PC-9 (cell line): Measurements from ENCODE around the gene TANGO6. TPM values are rescaled to one million over a fixed set of nuclear protein-coding genes. Genes with fewer than 3 reads are reported as not detected.
A peak's percentile ranks its signal among the peaks of the same experiment; 100 is the strongest.

Experiments used
- BruUV-seq: library from RNA; stranded (reverse); fragments of 400-500 nt; replicated peaks from 2 replicates; lab custom pipeline; 2021; lab: Mats Ljungman, UMichigan
- CTCF ChIA-PET: fragments of 300-600 bp; sonication (Branson Sonifier 250); formaldehyde crosslinking; loops from one replicate; lab custom pipeline; 2022; ENCODE audit warnings: antibody characterized with exemption; lab: Charles Lee
- POLR2A ChIA-PET: fragments of 300-600 bp; sonication (Branson Sonifier 250); formaldehyde crosslinking; loops from one replicate; lab custom pipeline; 2022; ENCODE audit warnings: antibody characterized with exemption; ENCODE audit not compliant: unreplicated experiment; lab: Charles Lee
- DNase-seq, 2 experiments: peaks; one replicate each; pipeline versions ENCODE4 v3.0.0 to v3.0.0-alpha.2; 2015 to 2022; ENCODE audit warnings: mixed read lengths in 1 of 2
- H2AFZ ChIP-seq: fragments of 200-600 bp; sonication (generic); 2 replicates; pipeline ENCODE4 v1.8.1; 2017; ENCODE audit warnings: antibody characterized with exemption
- H3F3A ChIP-seq: fragments of 200-600 bp; sonication (generic); 2 replicates; pipeline ENCODE4 v1.8.1; 2017; ENCODE audit warnings: antibody characterized with exemption, mild to moderate bottlenecking, low read depth; ENCODE audit not compliant: insufficient read depth
- H3K27ac ChIP-seq: fragments of 200-600 bp; sonication (generic); 2 replicates; pipeline ENCODE4 v1.6.1; 2016; ENCODE audit warnings: mixed run types
- H3K27me3 ChIP-seq: fragments of 200-600 bp; sonication (generic); 2 replicates; pipeline ENCODE4 v1.6.1; 2016; ENCODE audit warnings: low read depth, mixed run types; ENCODE audit not compliant: insufficient read depth
- H3K36me3 ChIP-seq: fragments of 200-600 bp; sonication (generic); 2 replicates; pipeline ENCODE4 v1.6.1; 2016; ENCODE audit warnings: low read depth, mixed run types
- H3K4me1 ChIP-seq: fragments of 200-600 bp; sonication (generic); replicated peaks from 2 replicates; pipeline ENCODE4 v1.6.1; 2016; ENCODE audit warnings: mixed run types; ENCODE audit not compliant: insufficient read depth
- H3K4me2 ChIP-seq: fragments of 200-600 bp; sonication (generic); 2 replicates; pipeline ENCODE4 v1.6.1; 2017; ENCODE audit warnings: mixed run types
- H3K4me3 ChIP-seq: fragments of 200-600 bp; sonication (generic); 2 replicates; pipeline ENCODE4 v1.6.1; 2016; ENCODE audit warnings: mixed run types
- H3K79me2 ChIP-seq: fragments of 200-600 bp; sonication (generic); 2 replicates; pipeline ENCODE4 v1.6.1; 2017; ENCODE audit warnings: low read depth, mixed run types
- H3K9me2 ChIP-seq: fragments of 200-600 bp; sonication (generic); 2 replicates; pipeline ENCODE4 v1.8.1; 2017; ENCODE audit warnings: mild to moderate bottlenecking; ENCODE audit not compliant: insufficient read depth
- H3K9me3 ChIP-seq: fragments of 200-600 bp; sonication (generic); 2 replicates; pipeline ENCODE4 v1.8.1; 2016; ENCODE audit warnings: low read depth; ENCODE audit not compliant: insufficient read depth
- H4K20me1 ChIP-seq: fragments of 200-600 bp; sonication (generic); 2 replicates; pipeline ENCODE4 v1.8.1; 2017; ENCODE audit not compliant: insufficient read depth
- EZH2 ChIP-seq: fragments of 200-600 bp; sonication (generic); IDR thresholded peaks from 2 replicates; pipeline ENCODE4 v1.8.0; 2017; ENCODE audit warnings: antibody characterized with exemption, low read depth
- intact Hi-C: fragments of 100-400 bp; cut with micrococcal nuclease; formaldehyde crosslinking; loops from one replicate; pipeline ENCODE4 v1.10.0; 2022; ENCODE audit not compliant: unreplicated experiment
- total RNA-seq: library from RNA; stranded (reverse); gene quantifications from 2 replicates; pipeline ENCODE4 v1.2.3, GENCODE V29; 2021
- TF ChIP-seq, protein P1 (sequence below): fragments of 200-600 bp; sonication (generic); conservative IDR thresholded peaks from 2 replicates; pipeline ENCODE4 v1.6.1; 2017; ENCODE audit warnings: mixed run types, antibody characterized with exemption, mild to moderate bottlenecking, moderate library complexity

TANGO6 gene
- total RNA-seq, 1 experiment from 2014 or later: 5.8 TPM

DNA sequence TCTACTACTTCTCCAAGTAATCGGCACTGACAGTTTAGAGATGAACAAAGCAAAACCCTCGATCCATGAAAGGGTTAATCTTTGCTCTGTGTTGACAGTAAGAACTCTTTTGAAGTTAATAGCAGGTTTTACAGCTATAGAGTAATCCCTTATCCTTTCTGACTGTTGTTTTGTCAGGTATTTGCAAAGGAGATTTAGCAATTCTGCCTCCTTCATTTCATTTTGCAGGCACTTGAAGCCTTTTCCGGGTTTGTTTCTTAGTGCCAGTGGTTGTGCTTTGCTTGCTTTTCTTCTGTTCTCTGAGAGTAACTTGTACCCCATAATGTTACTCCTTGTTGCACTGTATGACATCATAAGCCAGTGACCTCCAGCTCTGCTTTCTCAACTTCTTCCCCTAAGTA is 64.5 kb downstream of the TANGO6 start:
- H4K20me1 ChIP-seq: no peaks in the 10 kb centered on the region
- intact Hi-C loops: no loop called here
- peak in 1 of 2 experiments; percentile 45 for DNase-seq
- H3F3A ChIP-seq: peaks cover 4% of the 10 kb centered on the region; the same call in 1 of the 2 replicates
- ChIA-PET CTCF (no interaction called here), POLR2A (no interaction called here)
- no TSS peak for BruUV-seq
- peaks cover 13% of the 10 kb centered on the region; the same call in 1 of the 2 replicates for H3K4me1 ChIP-seq
- 0 out of 2 replicates have a peak overlapping the region, but pooled peaks have one; percentile 1 for H3K4me2 ChIP-seq
- 0 out of 2 replicates have a peak, but pooled peaks cover 4% of the 10 kb centered on the region for H3K36me3 ChIP-seq
- H3K9me3 ChIP-seq: no peaks in the 10 kb centered on the region
- H3K27me3 ChIP-seq: no peaks in the 10 kb centered on the region
- no peaks in the 10 kb centered on the region for H3K79me2 ChIP-seq
- H2AFZ ChIP-seq: no peak overlapping the region
- H3K27ac ChIP-seq: peak overlapping the region; percentile 17; the same call in 1 of the 2 replicates
- no peaks in the 10 kb centered on the region for H3K9me2 ChIP-seq
- H3K4me3 ChIP-seq: no peak overlapping the region
- TF ChIP-seq, protein P1, sequence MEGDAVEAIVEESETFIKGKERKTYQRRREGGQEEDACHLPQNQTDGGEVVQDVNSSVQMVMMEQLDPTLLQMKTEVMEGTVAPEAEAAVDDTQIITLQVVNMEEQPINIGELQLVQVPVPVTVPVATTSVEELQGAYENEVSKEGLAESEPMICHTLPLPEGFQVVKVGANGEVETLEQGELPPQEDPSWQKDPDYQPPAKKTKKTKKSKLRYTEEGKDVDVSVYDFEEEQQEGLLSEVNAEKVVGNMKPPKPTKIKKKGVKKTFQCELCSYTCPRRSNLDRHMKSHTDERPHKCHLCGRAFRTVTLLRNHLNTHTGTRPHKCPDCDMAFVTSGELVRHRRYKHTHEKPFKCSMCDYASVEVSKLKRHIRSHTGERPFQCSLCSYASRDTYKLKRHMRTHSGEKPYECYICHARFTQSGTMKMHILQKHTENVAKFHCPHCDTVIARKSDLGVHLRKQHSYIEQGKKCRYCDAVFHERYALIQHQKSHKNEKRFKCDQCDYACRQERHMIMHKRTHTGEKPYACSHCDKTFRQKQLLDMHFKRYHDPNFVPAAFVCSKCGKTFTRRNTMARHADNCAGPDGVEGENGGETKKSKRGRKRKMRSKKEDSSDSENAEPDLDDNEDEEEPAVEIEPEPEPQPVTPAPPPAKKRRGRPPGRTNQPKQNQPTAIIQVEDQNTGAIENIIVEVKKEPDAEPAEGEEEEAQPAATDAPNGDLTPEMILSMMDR: no peak
- TF ChIP-seq EZH2: no peak

DNA sequence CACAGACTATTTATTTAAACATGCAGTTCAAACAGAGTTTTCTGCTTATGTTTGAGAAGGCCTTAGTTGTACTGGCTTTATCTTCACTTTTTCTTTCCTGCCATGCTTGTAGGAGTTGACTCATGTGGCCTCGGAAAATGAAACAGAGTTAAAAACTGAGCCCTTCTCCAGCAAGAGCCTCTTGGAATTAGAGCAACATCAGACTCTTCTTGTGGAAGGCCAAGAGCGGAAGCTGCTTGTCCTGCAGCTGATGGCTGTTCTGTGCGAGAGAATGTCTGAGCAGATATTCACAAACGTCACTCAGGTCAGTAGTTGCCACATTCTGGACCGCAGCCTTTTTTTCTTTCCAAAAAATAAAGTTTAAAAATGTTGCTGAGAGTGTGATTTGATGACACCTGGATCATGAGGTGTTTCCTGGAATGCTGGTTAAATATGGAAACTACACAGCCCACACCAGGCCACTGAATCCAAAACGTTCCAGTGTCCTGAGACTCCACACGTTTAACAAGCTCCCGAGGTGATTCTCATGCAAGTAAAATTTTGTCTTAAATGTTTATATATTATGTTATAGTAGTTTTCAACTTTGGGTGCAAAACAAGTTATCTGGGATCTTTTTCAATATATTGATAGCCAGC is 65.9 kb downstream of the TANGO6 start:
- Histone ChIP-seq H2AFZ (no peak overlapping the region), H3K27ac (no peak overlapping the region), H3K4me3 (no peak overlapping the region), H3K9me2 (no peaks in the 10 kb centered on the region), H3F3A (peaks cover 4% of the 10 kb centered on the region; the same call in 1 of the 2 replicates), H3K36me3 (0 out of 2 replicates have a peak, but pooled peaks cover 4% of the 10 kb centered on the region), H3K27me3 (no peaks in the 10 kb centered on the region), H3K9me3 (no peaks in the 10 kb centered on the region), H3K4me1 (peaks cover 10% of the 10 kb centered on the region; the same call in 1 of the 2 replicates), H3K4me2 (no peak overlapping the region), H3K79me2 (no peaks in the 10 kb centered on the region), H4K20me1 (no peaks in the 10 kb centered on the region)
- no peak for DNase-seq
- ChIA-PET CTCF (no interaction called here), POLR2A (no interaction called here)
- no TSS peak for BruUV-seq
- TF ChIP-seq, protein P1: no peak
- no peak for TF ChIP-seq EZH2
- intact Hi-C loops: no loop called here

DNA sequence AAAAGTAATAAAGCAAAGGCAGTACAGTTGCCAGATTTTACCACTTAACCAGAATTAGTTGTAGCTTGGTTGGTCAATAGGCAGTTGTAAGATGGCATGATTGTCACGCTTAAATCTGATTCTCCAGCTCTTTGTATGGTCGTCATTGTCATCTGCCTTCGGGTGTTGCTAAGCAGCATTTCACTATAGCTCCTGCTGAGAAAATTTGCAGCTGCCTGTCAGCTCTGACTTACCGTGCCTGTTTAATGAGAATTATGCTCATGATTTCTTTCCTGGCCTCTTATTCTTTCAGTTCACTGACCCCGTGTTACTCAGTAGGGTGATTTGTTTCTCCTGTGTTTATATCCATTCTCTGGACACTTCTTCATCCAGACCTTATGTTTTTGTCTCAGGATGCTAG is 66.7 kb downstream of the TANGO6 start:
- peaks cover 4% of the 10 kb centered on the region; the same call in 1 of the 2 replicates for H3F3A ChIP-seq
- H3K27me3 ChIP-seq: no peaks in the 10 kb centered on the region
- no peaks in the 10 kb centered on the region for H4K20me1 ChIP-seq
- no peaks in the 10 kb centered on the region for H3K9me3 ChIP-seq
- H3K4me3 ChIP-seq: no peak overlapping the region
- H3K79me2 ChIP-seq: no peaks in the 10 kb centered on the region
- H3K4me2 ChIP-seq: no peak overlapping the region
- ChIA-PET POLR2A (interaction anchor here (0.7 kb wide), 1 partner anchor 82 kb away, joined by 3 read pairs; no protein-coding TSS in a partner anchor), CTCF (no interaction called here)
- intact Hi-C loops: no loop called here
- H3K4me1 ChIP-seq: peaks cover 10% of the 10 kb centered on the region; the same call in 1 of the 2 replicates
- no peak for TF ChIP-seq EZH2
- TF ChIP-seq, protein P1: no peak
- no TSS peak for BruUV-seq
- no peaks in the 10 kb centered on the region for H3K9me2 ChIP-seq
- DNase-seq: no peak
- no peak overlapping the region for H2AFZ ChIP-seq
- H3K27ac ChIP-seq: no peak overlapping the region
- H3K36me3 ChIP-seq: 0 out of 2 replicates have a peak, but pooled peaks cover 4% of the 10 kb centered on the region
